AG08395 (cell line): ENCODE measurements around the gene PARP15.
"Not testable (repeated sequence)": the region's sequence is repeated elsewhere in the genome, so short reads cannot be mapped to it uniquely, and the experiment has no call there.

ENCODE experiments used
- DNase-seq: peaks from one replicate; pipeline ENCODE4 v3.0.0; 2012; ENCODE audit warnings: mixed read lengths, low spot score

The PARP15 gene

GRCh38 chr3:122618614-122619013 lies 41.2 kb downstream of the PARP15 start:
- DNase-seq, result no peak

- peak; percentile 3 for DNase-seq
These were observed 41.6 kb downstream of the PARP15 start for GRCh38 chr3:122619040-122619439.

- no peak for DNase-seq
These were observed 42.9 kb downstream of the PARP15 start for GRCh38 chr3:122620399-122620798.

DNA sequence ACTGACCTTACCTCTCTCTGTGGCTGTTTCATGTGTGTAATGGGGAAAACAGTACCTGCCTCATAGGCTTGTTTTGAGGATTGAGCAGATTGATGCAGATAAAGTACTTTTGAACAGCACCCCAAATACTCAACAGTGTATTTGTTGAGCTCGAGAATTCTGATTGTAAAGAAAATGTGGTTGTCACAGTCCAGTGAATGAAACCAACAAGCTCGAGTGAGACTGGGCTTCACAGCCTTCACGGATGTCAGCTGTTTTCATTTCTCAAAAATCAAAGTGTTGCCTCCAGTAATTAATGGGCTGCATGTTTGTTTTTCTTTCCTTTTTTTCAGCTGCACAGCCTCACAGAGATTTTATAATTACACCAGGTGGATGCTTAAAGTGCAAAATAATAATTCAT lies 43.7 kb downstream of the PARP15 start:
- no peak for DNase-seq

- DNase-seq, result no peak
These were observed 45.8 kb downstream of the PARP15 start for GRCh38 chr3:122623031-122623829.

DNA sequence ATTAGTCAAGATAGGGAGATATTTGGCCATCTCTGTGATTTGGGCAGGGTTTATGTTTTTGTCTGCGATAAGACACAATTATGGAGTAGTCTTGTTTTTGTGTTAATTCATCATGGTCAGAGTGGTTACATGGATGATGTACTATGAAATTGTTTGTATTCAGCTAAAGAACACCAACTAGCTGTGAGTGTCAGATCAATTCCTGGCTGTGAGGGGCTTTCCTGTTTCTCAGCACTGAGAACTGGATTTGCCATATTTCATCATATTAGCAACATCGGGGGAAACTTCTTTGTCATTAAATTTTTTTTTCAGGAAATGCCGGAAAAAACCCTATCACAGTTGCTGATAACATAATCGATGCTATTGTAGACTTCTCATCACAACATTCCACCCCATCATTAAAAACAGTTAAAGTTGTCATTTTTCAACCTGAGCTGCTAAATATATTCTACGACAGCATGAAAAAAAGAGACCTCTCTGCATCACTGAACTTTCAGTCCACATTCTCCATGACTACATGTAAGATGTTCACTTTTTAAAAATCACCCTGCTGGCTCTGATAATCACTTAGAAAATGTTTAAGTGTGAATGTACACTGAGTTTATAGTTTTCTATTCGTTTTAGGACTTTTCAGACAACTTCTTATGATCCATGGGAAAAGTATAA lies 49.2 kb downstream of the PARP15 start:
- no peak for DNase-seq

DNA sequence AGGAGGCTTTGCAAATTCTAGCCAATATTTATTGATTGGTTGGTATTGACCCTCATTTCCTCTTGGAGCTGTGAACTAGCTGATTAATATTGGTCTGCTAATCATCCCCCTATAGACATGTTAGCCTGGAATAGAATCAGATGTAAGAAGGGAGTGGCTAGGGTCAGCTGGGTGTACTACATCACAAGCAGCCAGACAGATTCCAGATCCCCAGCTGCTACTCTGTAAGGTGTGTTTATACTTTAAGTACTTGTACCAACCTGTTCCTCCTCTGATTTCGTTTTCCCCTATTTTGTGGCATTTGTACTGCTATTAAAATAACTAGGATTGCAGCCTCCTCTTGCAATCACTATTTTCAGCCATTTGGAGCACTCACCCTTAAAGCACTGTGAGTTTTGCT lies 49.9 kb downstream of the PARP15 start:
- no peak for DNase-seq

DNA sequence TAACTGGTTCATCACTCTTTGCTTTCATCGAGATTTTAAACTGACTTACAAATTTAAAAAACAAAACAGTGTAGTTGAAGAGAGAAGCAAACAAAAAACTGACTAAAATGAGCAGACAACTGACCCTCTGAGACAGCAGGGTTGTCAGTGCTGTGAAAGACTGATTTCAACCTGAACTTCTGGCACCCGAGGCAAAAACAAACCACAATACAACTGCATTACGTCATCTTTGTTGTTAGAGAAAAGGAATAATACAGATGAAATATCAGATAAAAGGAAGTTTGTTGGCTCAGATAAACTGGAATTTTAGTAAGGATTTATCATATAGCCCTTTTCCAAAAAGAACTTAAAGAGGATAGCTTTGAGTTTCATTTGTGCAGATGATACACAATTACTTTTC lies 51.1 kb downstream of the PARP15 start:
- DNase-seq, result peak; percentile 5

GRCh38 chr3:122629763-122630162 lies 52.3 kb downstream of the PARP15 start:
- DNase-seq, result no peak

DNA sequence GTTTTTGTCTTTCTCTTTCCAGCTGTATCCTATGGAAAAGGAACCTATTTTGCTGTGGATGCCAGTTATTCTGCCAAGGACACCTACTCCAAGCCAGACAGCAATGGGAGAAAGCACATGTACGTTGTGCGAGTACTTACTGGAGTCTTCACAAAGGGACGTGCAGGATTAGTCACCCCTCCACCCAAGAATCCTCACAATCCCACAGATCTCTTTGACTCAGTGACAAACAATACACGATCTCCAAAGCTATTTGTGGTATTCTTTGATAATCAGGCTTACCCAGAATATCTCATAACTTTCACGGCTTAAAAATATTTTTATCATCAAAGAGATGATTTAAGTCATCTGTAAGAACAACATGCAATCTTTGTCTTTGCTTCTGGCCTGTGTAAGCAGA lies 58.3 kb downstream of the PARP15 start:
- DNase-seq, result peak; percentile 40

- DNase-seq, result no peak
These were observed 59.2 kb downstream of the PARP15 start for GRCh38 chr3:122636697-122637096.

DNA sequence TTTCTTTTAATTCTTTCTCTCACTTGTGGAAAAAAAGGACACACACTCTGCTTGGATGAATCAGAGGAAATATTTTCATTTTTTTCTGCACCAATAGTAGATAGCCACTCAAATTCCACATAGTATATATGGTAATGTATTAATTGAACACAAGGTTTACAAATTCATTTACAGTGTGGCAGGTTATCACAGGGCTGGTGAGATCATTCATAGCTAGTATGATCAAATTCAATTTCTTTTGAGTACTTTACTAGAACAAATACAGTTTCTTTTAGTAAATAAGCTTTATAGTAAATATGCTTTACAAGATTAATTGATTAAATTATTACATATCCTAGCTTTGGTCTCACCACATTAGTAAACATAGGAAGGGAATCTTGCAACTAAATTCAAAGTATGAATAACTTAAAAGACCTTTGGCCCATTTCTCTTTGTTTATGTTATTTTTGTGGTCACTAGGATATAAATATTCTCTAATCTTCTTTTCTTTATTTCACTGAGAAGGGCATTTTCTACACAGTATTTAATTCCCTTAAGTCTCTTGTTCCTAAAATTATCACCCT lies 63.1 kb downstream of the PARP15 start:
- no peak for DNase-seq

DNA sequence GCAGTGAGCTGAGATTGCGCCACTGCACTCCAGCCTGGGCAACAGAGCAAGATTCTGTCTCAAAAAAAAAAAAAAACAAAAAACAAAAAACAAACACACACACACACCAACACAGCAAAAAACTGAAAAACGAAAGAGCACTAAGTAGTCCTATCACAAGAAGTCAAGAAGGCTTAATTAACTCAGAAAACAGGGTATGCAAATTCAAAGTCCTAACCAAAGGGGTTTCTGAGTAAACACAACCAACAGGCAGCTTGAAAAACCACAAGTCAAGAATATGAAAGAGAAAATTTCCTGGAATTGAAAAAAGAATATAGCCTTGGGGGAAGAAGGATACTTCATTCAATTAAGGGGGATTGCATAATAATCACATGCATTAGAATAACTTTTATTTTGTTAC lies 65.5 kb downstream of the PARP15 start:
- no peak for DNase-seq

GRCh38 chr3:122646146-122646988 lies 68.9 kb downstream of the PARP15 start:
- DNase-seq, result no peak

DNA sequence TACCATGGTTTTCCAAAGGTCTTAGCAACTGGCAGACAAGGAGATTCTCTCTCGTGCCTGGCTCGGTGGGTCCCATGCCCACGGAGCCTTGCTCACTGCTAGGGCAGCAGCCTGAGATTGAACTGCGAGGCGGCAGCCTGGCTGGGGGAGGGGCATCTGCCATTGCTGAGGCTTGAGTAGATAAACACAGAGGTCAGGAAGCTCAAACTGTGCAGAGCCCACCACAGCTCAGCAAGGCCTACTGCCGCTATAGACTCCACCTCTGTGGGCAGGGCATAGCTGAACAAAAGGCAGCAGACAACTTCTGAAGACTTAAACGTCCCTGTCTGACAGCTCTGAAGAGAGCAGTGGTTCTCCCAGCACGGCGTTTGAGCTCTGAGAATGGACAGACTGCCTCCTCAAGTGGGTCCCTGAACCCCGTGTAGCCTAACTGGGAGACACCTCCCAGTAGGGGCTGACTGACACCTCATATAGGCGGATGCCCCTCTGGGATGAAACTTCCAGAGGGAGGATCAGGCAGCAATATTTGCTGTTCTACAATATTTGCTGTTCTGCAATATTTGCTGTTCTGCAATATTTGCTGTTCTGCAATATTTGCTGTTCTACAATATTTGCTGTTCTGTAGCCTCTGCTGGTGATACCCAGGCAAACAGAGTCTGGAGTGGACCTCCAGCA lies 73.9 kb downstream of the PARP15 start:
- DNase-seq, result not testable (repeated sequence)

- DNase-seq, result not testable (repeated sequence)
These were observed 74.5 kb downstream of the PARP15 start for GRCh38 chr3:122651962-122652361.

- not testable (repeated sequence) for DNase-seq
These were observed 80.9 kb downstream of the PARP15 start for GRCh38 chr3:122658336-122658735.

- DNase-seq, result no peak
These were observed 83.0 kb downstream of the PARP15 start for GRCh38 chr3:122660297-122660974.

- no peak for DNase-seq
These were observed 84.2 kb downstream of the PARP15 start for GRCh38 chr3:122661633-122662032.

DNA sequence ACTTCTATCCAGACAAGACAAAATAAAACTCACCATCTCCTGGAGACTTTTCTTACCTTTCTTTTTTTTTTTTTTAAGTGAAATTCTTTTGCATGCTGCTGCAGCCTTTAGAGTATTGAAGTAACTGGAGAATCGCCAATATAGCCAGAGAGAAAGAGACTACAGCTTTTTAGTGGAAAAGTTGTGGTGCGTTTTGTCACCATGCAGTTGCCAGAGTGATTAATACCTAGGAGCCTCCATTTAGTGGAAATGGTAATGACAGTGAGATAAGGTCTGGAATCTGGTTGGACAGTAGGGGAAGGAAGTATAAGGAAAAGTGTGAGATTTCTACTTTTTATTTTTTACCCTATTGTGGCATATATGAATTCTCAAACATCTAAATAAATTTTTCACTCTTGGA lies 85.1 kb downstream of the PARP15 start:
- no peak for DNase-seq

DNA sequence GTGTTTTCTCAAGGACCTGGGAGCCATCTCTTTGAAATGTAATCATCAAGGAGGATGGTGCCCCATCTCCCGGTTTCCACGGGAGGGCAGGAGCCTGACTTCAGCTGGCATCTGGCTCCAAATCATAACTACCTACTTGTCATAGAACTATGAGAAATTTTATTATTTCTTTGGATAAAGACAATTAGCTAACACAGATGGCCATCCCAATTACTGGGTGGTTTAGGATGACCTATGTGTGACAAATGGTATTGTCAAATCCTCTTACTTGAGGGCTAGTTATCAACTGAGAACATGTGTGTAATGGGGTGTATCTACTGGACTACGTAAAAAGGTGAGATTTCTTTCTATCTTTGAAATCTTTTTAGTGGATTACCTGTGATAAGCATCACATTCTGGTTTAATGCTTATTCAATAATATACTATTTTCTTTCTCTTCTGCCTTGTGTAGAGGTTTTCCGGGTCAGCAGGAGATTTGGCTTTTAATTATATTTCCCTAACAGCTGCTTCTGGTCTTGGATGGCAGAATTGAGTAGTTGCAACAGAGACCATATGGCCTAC lies 87.9 kb downstream of the PARP15 start:
- no peak for DNase-seq
